WTC11 (cell line): ENCODE measurements around the gene DHRS7. TPM values are rescaled to one million over a fixed set of nuclear protein-coding genes. Genes with fewer than 3 reads are reported as not detected.
A peak's percentile ranks its signal among the peaks of the same experiment; 100 is the strongest.

Experiments used
- ATAC-seq: fragments of 200-7000 bp; cut with Tn5 transposase; 2 replicates; pipeline ENCODE4 v1.10.0; 2021; ENCODE audit warnings: mild to moderate bottlenecking, moderate library complexity
- CTCF ChIA-PET: fragments of 300-600 bp; sonication (Branson Sonifier 250); formaldehyde crosslinking; loops from one replicate; lab custom pipeline; 2021; ENCODE audit warnings: antibody characterized with exemption; lab: Charles Lee
- POLR2A ChIA-PET: fragments of 350-600 bp; sonication (Branson Sonifier 250); formaldehyde crosslinking; loops from one replicate; lab custom pipeline; 2021; ENCODE audit warnings: antibody characterized with exemption; lab: Charles Lee
- DNase-seq: peaks from one replicate; pipeline ENCODE4 v3.0.0; 2021; ENCODE audit warnings: low spot score
- H3K27ac Mint-ChIP-seq: 2 replicates; pipeline ENCODE4 v1.8.0; 2021; ENCODE audit warnings: mixed read lengths
- H3K27me3 Mint-ChIP-seq: 2 replicates; pipeline ENCODE4 v1.8.0; 2021; ENCODE audit warnings: low read depth, mild to moderate bottlenecking, moderate library complexity, mixed read lengths
- H3K36me3 Mint-ChIP-seq: 2 replicates; pipeline ENCODE4 v1.8.0; 2021; ENCODE audit warnings: mixed read lengths
- H3K4me1 Mint-ChIP-seq: 2 replicates; pipeline ENCODE4 v1.8.0; 2022; ENCODE audit warnings: mixed read lengths
- H3K4me3 Mint-ChIP-seq: 2 replicates; pipeline ENCODE4 v1.8.0; 2021; ENCODE audit warnings: mild to moderate bottlenecking, moderate library complexity, mixed read lengths
- H3K9me3 Mint-ChIP-seq: 2 replicates; pipeline ENCODE4 v1.8.0; 2021; ENCODE audit warnings: mixed read lengths
- ATF1 ChIP-seq: sonication (generic); formaldehyde crosslinking; IDR thresholded peaks from 2 replicates; pipeline ENCODE4 v1.8.1; 2023; ENCODE audit warnings: mild to moderate bottlenecking, moderate library complexity, missing genetic modification reagents
- ATF2 ChIP-seq: sonication (generic); formaldehyde crosslinking; IDR thresholded peaks from 2 replicates; pipeline ENCODE4 v1.8.1; 2022; ENCODE audit warnings: low read depth, missing genetic modification reagents, borderline replicate concordance
- ATF6 ChIP-seq: sonication (generic); formaldehyde crosslinking; IDR thresholded peaks from 2 replicates; pipeline ENCODE4 v1.8.1; 2023; ENCODE audit warnings: mild to moderate bottlenecking, missing genetic modification reagents
- CREB1 ChIP-seq: sonication (generic); formaldehyde crosslinking; IDR thresholded peaks from 2 replicates; pipeline ENCODE4 v1.8.0; 2023; ENCODE audit warnings: mild to moderate bottlenecking, missing genetic modification reagents
- CREM ChIP-seq: sonication (generic); formaldehyde crosslinking; IDR thresholded peaks from 2 replicates; pipeline ENCODE4 v1.8.1; 2022; ENCODE audit warnings: mild to moderate bottlenecking, missing genetic modification reagents, moderate library complexity
- E2F1 ChIP-seq: sonication (generic); formaldehyde crosslinking; IDR thresholded peaks from 2 replicates; pipeline ENCODE4 v1.8.0; 2022; ENCODE audit warnings: mild to moderate bottlenecking, missing genetic modification reagents
- ELF4 ChIP-seq: sonication (generic); formaldehyde crosslinking; IDR thresholded peaks from 2 replicates; pipeline ENCODE4 v1.8.1; 2022; ENCODE audit warnings: low read depth, mild to moderate bottlenecking, moderate library complexity, missing genetic modification reagents
- EMX1 ChIP-seq: fragments of 250-450 bp; sonication (Bioruptor Pico); IDR thresholded peaks from 2 replicates; pipeline ENCODE4 v1.8.0; 2021; ENCODE audit warnings: mild to moderate bottlenecking
- GRHL2 ChIP-seq: fragments of 250-450 bp; sonication (Bioruptor Pico); IDR thresholded peaks from 2 replicates; pipeline ENCODE4 v1.8.0; 2022; ENCODE audit warnings: mild to moderate bottlenecking, moderate library complexity; ENCODE audit not compliant: insufficient replicate concordance, severe bottlenecking
- JAZF1 ChIP-seq: fragments of 250-450 bp; sonication (Bioruptor Pico); IDR thresholded peaks from 2 replicates; pipeline ENCODE4 v1.9.0; 2021; ENCODE audit warnings: moderate library complexity, mild to moderate bottlenecking, inconsistent platforms
- MAX ChIP-seq: sonication (generic); formaldehyde crosslinking; IDR thresholded peaks from 2 replicates; pipeline ENCODE4 v1.8.0; 2022; ENCODE audit warnings: mild to moderate bottlenecking, missing genetic modification reagents
- MYBL2 ChIP-seq: sonication (generic); formaldehyde crosslinking; IDR thresholded peaks from 2 replicates; pipeline ENCODE4 v1.8.1; 2023; ENCODE audit warnings: mild to moderate bottlenecking, moderate library complexity, missing genetic modification reagents
- TEAD1 ChIP-seq: sonication (generic); formaldehyde crosslinking; IDR thresholded peaks from 2 replicates; pipeline ENCODE4 v1.8.0; 2022; ENCODE audit warnings: mild to moderate bottlenecking, missing genetic modification reagents
- TEAD4 ChIP-seq: sonication (generic); formaldehyde crosslinking; IDR thresholded peaks from 2 replicates; pipeline ENCODE4 v1.8.0; 2022; ENCODE audit warnings: mild to moderate bottlenecking, missing genetic modification reagents
- TP53 ChIP-seq: sonication (generic); formaldehyde crosslinking; IDR thresholded peaks from 2 replicates; pipeline ENCODE4 v1.8.1; 2023; ENCODE audit warnings: mild to moderate bottlenecking, missing genetic modification reagents
- USF2 ChIP-seq: sonication (generic); formaldehyde crosslinking; IDR thresholded peaks from 2 replicates; pipeline ENCODE4 v1.8.1; 2023; ENCODE audit warnings: mild to moderate bottlenecking, missing genetic modification reagents, moderate library complexity
- ZNF263 ChIP-seq: sonication (generic); formaldehyde crosslinking; IDR thresholded peaks from 2 replicates; pipeline ENCODE4 v1.8.1; 2022; ENCODE audit warnings: low read depth, mild to moderate bottlenecking, moderate library complexity, missing genetic modification reagents
- ZNF281 ChIP-seq: sonication (generic); formaldehyde crosslinking; IDR thresholded peaks from 2 replicates; pipeline ENCODE4 v1.8.0; 2023; ENCODE audit warnings: mild to moderate bottlenecking, missing genetic modification reagents
- ZNF416 ChIP-seq: fragments of 250-450 bp; sonication (Bioruptor Pico); IDR thresholded peaks from 2 replicates; pipeline ENCODE4 v1.9.0; 2021; ENCODE audit warnings: mild to moderate bottlenecking, inconsistent platforms
- ZNF671 ChIP-seq: fragments of 250-450 bp; sonication (Bioruptor Pico); IDR thresholded peaks from 2 replicates; pipeline ENCODE4 v1.8.0; 2021; ENCODE audit warnings: mild to moderate bottlenecking
- total RNA-seq: library from RNA; stranded (reverse); gene quantifications from 3 replicates; pipeline ENCODE4 v1.2.3, GENCODE V29; 2021

DHRS7 gene
- total RNA-seq, 1 experiment from 2014 or later: 39.9 TPM

GRCh38 chr14:60170948-60171347 is 5.8 kb upstream of the DHRS7 start:
- Mint-ChIP-seq H3K4me1 (peaks cover 7% of the 10 kb centered on the region), H3K27me3 (peaks cover 4% of the 10 kb centered on the region), H3K4me3 (no peak overlapping the region), H3K36me3 (no peaks in the 10 kb centered on the region), H3K9me3 (peaks cover 16% of the 10 kb centered on the region), H3K27ac (no peak overlapping the region)
- POLR2A ChIA-PET: no interaction called here
- ATAC-seq (no peak), DNase-seq (no peak)
- no peak for TF ChIP-seq ZNF671 (CRISPR knock-in tag)
- TF ChIP-seq ELF4 (CRISPR knock-in tag): no peak
- CTCF ChIA-PET: interaction anchor here (2.0 kb wide), 1 partner anchor 13 kb away, joined by 12 read pairs; no protein-coding TSS in a partner anchor

- Mint-ChIP-seq H3K27me3 (peaks cover 6% of the 10 kb centered on the region), H3K4me3 (no peak overlapping the region), H3K27ac (no peak overlapping the region), H3K9me3 (peaks cover 13% of the 10 kb centered on the region), H3K36me3 (no peaks in the 10 kb centered on the region), H3K4me1 (peaks cover 8% of the 10 kb centered on the region)
- no peak for ATAC-seq
- POLR2A ChIA-PET: no interaction called here
- CTCF ChIA-PET: no interaction called here
- DNase-seq: no peak
- no peak for TF ChIP-seq ZNF263
Observed at GRCh38 chr14:60169722-60170121, 4.5 kb upstream of the DHRS7 start.

GRCh38 chr14:60166142-60166541 is 944 bp upstream of the DHRS7 start:
- ATAC-seq: no peak
- peaks cover 6% of the 10 kb centered on the region for H3K27me3 Mint-ChIP-seq
- DNase-seq: no peak
- peaks cover 5% of the 10 kb centered on the region for H3K9me3 Mint-ChIP-seq
- TF ChIP-seq ZNF281 (CRISPR knock-in tag) (no peak), MAX (CRISPR knock-in tag) (no peak), TEAD4 (no peak), USF2 (CRISPR knock-in tag) (no peak), ZNF416 (CRISPR knock-in tag) (no peak), ATF2 (no peak), CREM (no peak), JAZF1 (CRISPR knock-in tag) (no peak), MYBL2 (CRISPR knock-in tag) (no peak), ATF6 (CRISPR knock-in tag) (no peak), EMX1 (no peak), CREB1 (CRISPR knock-in tag) (no peak), E2F1 (CRISPR knock-in tag) (no peak), TP53 (no peak), GRHL2 (no peak), ZNF671 (CRISPR knock-in tag) (no peak), ATF1 (CRISPR knock-in tag) (no peak), TEAD1 (no peak)
- H3K4me3 Mint-ChIP-seq: peak overlapping the region; percentile 65
- H3K27ac Mint-ChIP-seq: no peak overlapping the region
- ChIA-PET POLR2A (no interaction called here), CTCF (interaction anchor here (0.7 to 2.2 kb wide), 5 partner anchors 18 to 270 kb away, joined by 3 to 14 read pairs (median 4); no protein-coding TSS in a partner anchor)
- no peaks in the 10 kb centered on the region for H3K36me3 Mint-ChIP-seq
- H3K4me1 Mint-ChIP-seq: peaks cover 27% of the 10 kb centered on the region
